RWPE2 (cell line): ENCODE results near the gene TLE4.

ENCODE experiments used
- ATAC-seq: fragments of 200-7000 bp; cut with Tn5 transposase; 3 replicates; pipeline ENCODE4 v1.9.1; 2021; ENCODE audit warnings: low read depth
- DNase-seq: peaks from one replicate; pipeline ENCODE4 v3.0.0-alpha.2; 2020; ENCODE audit warnings: low spot score
- H3K27ac ChIP-seq: fragments of 450-650 bp; 2 replicates; pipeline ENCODE4 v1.5.1; 2017; ENCODE audit warnings: mild to moderate bottlenecking; ENCODE audit not compliant: poor library complexity, severe bottlenecking
- H3K27me3 ChIP-seq: fragments of 250-450 bp; sonication (Bioruptor Pico); 2 replicates; pipeline ENCODE4 v1.5.1; 2021; ENCODE audit warnings: mild to moderate bottlenecking, moderate library complexity; ENCODE audit not compliant: insufficient read depth, poor library complexity, severe bottlenecking
- H3K36me3 ChIP-seq: fragments of 250-450 bp; sonication (Bioruptor Pico); 2 replicates; pipeline ENCODE4 v1.5.1; 2020; ENCODE audit warnings: low read depth, mild to moderate bottlenecking, moderate library complexity
- H3K4me1 ChIP-seq: fragments of 250-450 bp; sonication (Bioruptor Pico); 2 replicates; pipeline ENCODE4 v1.5.1; 2021; ENCODE audit warnings: mild to moderate bottlenecking, moderate library complexity; ENCODE audit not compliant: insufficient read depth, poor library complexity, severe bottlenecking
- H3K4me3 ChIP-seq: fragments of 250-450 bp; sonication (Bioruptor Pico); 2 replicates; pipeline ENCODE4 v1.5.1; 2021; ENCODE audit warnings: mild to moderate bottlenecking, moderate library complexity; ENCODE audit not compliant: severe bottlenecking
- H3K9me3 ChIP-seq: fragments of 250-450 bp; sonication (Bioruptor Pico); 2 replicates; pipeline ENCODE4 v1.5.1; 2021; ENCODE audit warnings: mild to moderate bottlenecking, moderate library complexity; ENCODE audit not compliant: severe bottlenecking
- CTCF ChIP-seq: fragments of 450-650 bp; IDR thresholded peaks from one replicate; pipeline ENCODE4 v1.5.1; 2017; ENCODE audit warnings: mild to moderate bottlenecking, moderate library complexity; ENCODE audit not compliant: poor library complexity, severe bottlenecking

The TLE4 gene

GRCh38 chr9:79571309-79572031 is at the start of gene TLE4:
TSS of gene TLE4 (plus strand) at chr9:79571965. CDS start at chr9:79572791, 826 bp downstream.
- no peaks in the 10 kb centered on the region for H3K36me3 ChIP-seq
- no peaks in the 10 kb centered on the region for H3K27me3 ChIP-seq
- DNase-seq (peak; percentile 99), ATAC-seq (peak; percentile 91)
- peak within 1 kb of the TSS; percentile 94 for H3K4me3 ChIP-seq
- no peak for TF ChIP-seq CTCF
- peak within 1 kb of the TSS; percentile 56 for H3K27ac ChIP-seq
- no peaks in the 10 kb centered on the region for H3K9me3 ChIP-seq
- H3K4me1 ChIP-seq, result peaks cover 3% of the 10 kb centered on the region

DNA sequence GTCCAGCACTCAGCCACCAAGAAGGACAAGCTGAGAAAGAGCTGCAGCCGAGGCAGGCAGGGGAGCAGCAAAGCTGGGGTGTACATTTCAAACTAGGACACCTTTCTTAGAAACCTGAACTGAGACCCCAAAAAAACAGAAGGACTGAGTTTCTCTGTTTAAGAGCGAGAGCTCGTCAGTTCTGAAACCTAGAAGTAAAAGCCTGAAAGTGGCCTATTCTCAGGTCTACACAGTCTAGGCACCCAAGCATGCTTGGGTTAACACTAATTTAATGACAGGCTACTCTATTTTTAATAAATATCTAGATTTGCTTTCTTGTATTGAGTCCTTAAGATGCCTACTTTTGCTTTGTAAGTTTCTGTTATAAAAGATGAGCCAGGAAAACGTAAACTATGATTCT is 49.0 kb upstream of the TLE4 start:
- no peak for TF ChIP-seq CTCF
- no peak for ATAC-seq

GRCh38 chr9:79524266-79524665 is 47.5 kb upstream of the TLE4 start:
- no peak for TF ChIP-seq CTCF
- no peak for DNase-seq
- no peak overlapping the region for H3K4me3 ChIP-seq
- H3K36me3 ChIP-seq, result no peaks in the 10 kb centered on the region
- H3K4me1 ChIP-seq, result no peaks in the 10 kb centered on the region
- H3K9me3 ChIP-seq, result no peaks in the 10 kb centered on the region
- no peak overlapping the region for H3K27ac ChIP-seq
- ATAC-seq, result no peak
- peaks cover 2% of the 10 kb centered on the region for H3K27me3 ChIP-seq

More for the DNA sequence above, 49.0 kb upstream of the TLE4 start:
- H3K4me1 ChIP-seq, result no peaks in the 10 kb centered on the region
- H3K9me3 ChIP-seq, result no peaks in the 10 kb centered on the region
- no peak overlapping the region for H3K27ac ChIP-seq
- DNase-seq, result no peak
- H3K27me3 ChIP-seq, result no peaks in the 10 kb centered on the region
- no peak overlapping the region for H3K4me3 ChIP-seq
- no peaks in the 10 kb centered on the region for H3K36me3 ChIP-seq

- Histone ChIP-seq H3K27ac (no peak overlapping the region), H3K36me3 (no peaks in the 10 kb centered on the region), H3K4me1 (no peaks in the 10 kb centered on the region), H3K4me3 (no peak overlapping the region), H3K27me3 (peaks cover 3% of the 10 kb centered on the region), H3K9me3 (no peaks in the 10 kb centered on the region)
- no peak for DNase-seq
- TF ChIP-seq CTCF, result no peak
- ATAC-seq, result no peak
Measured at GRCh38 chr9:79526149-79526672, 45.6 kb upstream of the TLE4 start.

- no peak overlapping the region for H3K27ac ChIP-seq
- DNase-seq (no peak), ATAC-seq (no peak)
- no peaks in the 10 kb centered on the region for H3K9me3 ChIP-seq
- no peaks in the 10 kb centered on the region for H3K36me3 ChIP-seq
- no peaks in the 10 kb centered on the region for H3K27me3 ChIP-seq
- H3K4me3 ChIP-seq, result no peak overlapping the region
- H3K4me1 ChIP-seq, result no peaks in the 10 kb centered on the region
- no peak for TF ChIP-seq CTCF
Measured at GRCh38 chr9:79535534-79535933, 36.2 kb upstream of the TLE4 start.
